Panc1 (cell line): ENCODE results near the gene MRRF. TPM values are rescaled to one million over a fixed set of nuclear protein-coding genes. Genes with fewer than 3 reads are reported as not detected.

ENCODE experiments used
- ATAC-seq: fragments of 200-7000 bp; cut with Tn5 transposase; 2 replicates; pipeline ENCODE4 v1.9.1; 2020; ENCODE audit warnings: mild to moderate bottlenecking, moderate library complexity
- BruUV-seq: library from RNA; stranded (reverse); fragments of 400-500 nt; replicated peaks from 2 replicates; lab custom pipeline; 2021; lab: Mats Ljungman, UMichigan
- CTCF ChIA-PET: fragments of 300-600 bp; sonication (Branson Sonifier 250); formaldehyde crosslinking; loops from one replicate; lab custom pipeline; 2022; ENCODE audit warnings: antibody characterized with exemption; lab: Charles Lee
- POLR2A ChIA-PET: fragments of 300-600 bp; sonication (Branson Sonifier 250); formaldehyde crosslinking; loops from one replicate; lab custom pipeline; 2022; ENCODE audit warnings: antibody characterized with exemption; lab: Charles Lee
- DNase-seq: peaks from one replicate; pipeline ENCODE4 v3.0.0-alpha.2; 2010; ENCODE audit warnings: low read depth, low spot score
- H3K27ac ChIP-seq: 2 replicates; pipeline ENCODE4 v1.5.1; 2011; ENCODE audit warnings: mild to moderate bottlenecking, low read length, inconsistent platforms
- H3K27me3 ChIP-seq: fragments of 200-500 bp; sonication (Bioruptor generic); 2 replicates; pipeline ENCODE4 v1.6.0; 2014; ENCODE audit warnings: low read length, inconsistent platforms; ENCODE audit not compliant: control insufficient read depth, insufficient read depth
- H3K36me3 ChIP-seq: fragments of 200-500 bp; sonication (Bioruptor generic); 2 replicates; pipeline ENCODE4 v1.5.1; 2014; ENCODE audit warnings: inconsistent platforms, mild to moderate bottlenecking, low read length, moderate library complexity; ENCODE audit not compliant: control insufficient read depth, insufficient read depth
- H3K4me1 ChIP-seq: 2 replicates; pipeline ENCODE4 v1.5.1; 2011; ENCODE audit warnings: inconsistent platforms, mild to moderate bottlenecking, low read length, moderate library complexity; ENCODE audit not compliant: control insufficient read depth, insufficient read depth
- H3K4me3 ChIP-seq, 2 experiments: 2 replicates each; pipeline ENCODE4 v1.5.1; 2011 to 2012; ENCODE audit warnings: low read depth in 2 of 2, low read length in 2 of 2, mild to moderate bottlenecking in 2 of 2, inconsistent platforms in 1 of 2, moderate library complexity in 1 of 2
- H3K9me3 ChIP-seq: fragments of 200-500 bp; sonication (Bioruptor generic); 2 replicates; pipeline ENCODE4 v1.5.1; 2014; ENCODE audit warnings: low read depth, mild to moderate bottlenecking, inconsistent platforms, low read length, moderate library complexity; ENCODE audit not compliant: control insufficient read depth, insufficient read depth
- POLR2AphosphoS5 ChIP-seq: IDR thresholded peaks from 2 replicates; pipeline ENCODE4 v1.6.1; 2012; ENCODE audit warnings: mild to moderate bottlenecking, low read depth, low read length, moderate library complexity
- SIN3A ChIP-seq: IDR thresholded peaks from 2 replicates; pipeline ENCODE4 v1.6.1; 2012; ENCODE audit warnings: low read depth, mild to moderate bottlenecking, low read length, moderate library complexity, borderline replicate concordance; ENCODE audit not compliant: insufficient read depth
- TCF7L2 ChIP-seq: IDR thresholded peaks from 2 replicates; pipeline ENCODE4 v1.6.1; 2011; ENCODE audit warnings: mild to moderate bottlenecking, low read depth, low read length, inconsistent platforms
- in situ Hi-C: cut with HindIII; loops from 2 replicates; pipeline ENCODE4 v1.10.0; 2016; ENCODE audit warnings: low sequenced_read_pairs, low pct_unique_long_range_greater_than_20kb
- intact Hi-C: fragments of 100-400 bp; cut with micrococcal nuclease; formaldehyde crosslinking; loops from one replicate; pipeline ENCODE4 v1.10.0; 2022; ENCODE audit not compliant: unreplicated experiment
- total RNA-seq: library from RNA; stranded (reverse); gene quantifications from one replicate; pipeline ENCODE4 v1.2.1, GENCODE V29; 2021; ENCODE audit not compliant: unreplicated experiment
- TF ChIP-seq, protein P1 (sequence below): fragments of 450-650 bp; IDR thresholded peaks from 2 replicates; pipeline ENCODE4 v1.5.1; 2017; ENCODE audit warnings: mild to moderate bottlenecking
- TF ChIP-seq, protein P2 (sequence below), 2 experiments: IDR thresholded peaks; 2 replicates each; pipeline ENCODE4 v1.6.1; 2011 to 2012; ENCODE audit warnings: low read depth in 2 of 2, control low read depth in 1 of 2, low read length in 1 of 2, mild to moderate bottlenecking in 1 of 2, moderate library complexity in 1 of 2; ENCODE audit not compliant: insufficient read depth in 1 of 2

MRRF gene
- total RNA-seq, 1 experiment from 2014 or later = 28.4 TPM

DNA sequence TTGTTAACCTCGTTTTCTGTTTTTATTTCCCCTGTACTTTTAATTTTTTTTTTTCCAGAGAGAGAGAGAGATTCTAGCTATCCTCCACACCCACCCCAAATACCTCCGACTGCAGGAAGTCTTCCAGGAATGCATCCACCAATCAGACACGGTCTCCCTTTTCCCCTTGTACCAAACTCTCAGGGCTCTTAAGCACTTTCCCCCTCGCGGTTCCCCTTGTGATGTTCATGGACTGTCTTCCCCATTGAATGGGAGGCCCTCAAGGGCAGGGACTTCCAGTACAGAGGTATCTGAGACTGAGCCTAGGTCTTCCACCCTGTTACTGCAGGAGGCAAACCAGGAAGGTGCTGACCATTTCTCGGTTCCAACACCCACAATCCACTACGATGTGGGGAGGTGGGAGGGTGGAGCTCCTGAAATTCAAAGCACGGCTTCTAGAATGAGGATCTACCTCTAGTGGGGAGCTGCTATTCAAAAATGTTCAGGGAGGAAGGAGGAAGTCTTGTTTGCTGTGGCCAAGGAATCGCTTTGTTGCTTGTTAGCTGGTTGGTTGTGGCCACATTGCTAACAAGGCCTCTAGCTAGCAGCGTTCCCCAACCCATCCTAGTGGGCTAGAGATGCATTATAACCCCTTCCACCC is 68.6 kb downstream of the MRRF start:
- CTCF ChIA-PET = interaction anchor here (0.6 kb wide), 2 partner anchors 56 to 69 kb away, joined by 3 read pairs; no protein-coding TSS in a partner anchor
- no TSS peak for BruUV-seq
- in situ Hi-C loops = no loop called here

DNA sequence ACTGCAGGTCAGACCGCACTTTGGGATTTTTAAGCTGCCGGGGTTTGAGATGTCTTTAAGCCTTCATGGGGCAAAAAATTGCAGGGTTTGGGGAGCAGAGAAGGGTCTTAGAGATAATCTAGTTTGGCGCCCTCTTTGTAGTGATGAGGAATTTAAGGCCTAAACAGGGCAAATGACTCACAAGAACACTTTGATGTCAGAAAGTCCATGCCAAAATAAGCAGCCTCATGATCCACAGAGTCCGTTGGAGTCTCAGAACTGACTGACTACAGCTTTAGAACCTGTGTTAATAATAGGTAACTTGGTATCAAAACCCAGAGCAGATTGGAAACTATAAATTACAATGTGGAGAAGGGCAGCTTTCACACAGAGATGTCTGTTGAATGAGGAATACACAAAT is 70.2 kb downstream of the MRRF start:
- TF ChIP-seq, protein P1, sequence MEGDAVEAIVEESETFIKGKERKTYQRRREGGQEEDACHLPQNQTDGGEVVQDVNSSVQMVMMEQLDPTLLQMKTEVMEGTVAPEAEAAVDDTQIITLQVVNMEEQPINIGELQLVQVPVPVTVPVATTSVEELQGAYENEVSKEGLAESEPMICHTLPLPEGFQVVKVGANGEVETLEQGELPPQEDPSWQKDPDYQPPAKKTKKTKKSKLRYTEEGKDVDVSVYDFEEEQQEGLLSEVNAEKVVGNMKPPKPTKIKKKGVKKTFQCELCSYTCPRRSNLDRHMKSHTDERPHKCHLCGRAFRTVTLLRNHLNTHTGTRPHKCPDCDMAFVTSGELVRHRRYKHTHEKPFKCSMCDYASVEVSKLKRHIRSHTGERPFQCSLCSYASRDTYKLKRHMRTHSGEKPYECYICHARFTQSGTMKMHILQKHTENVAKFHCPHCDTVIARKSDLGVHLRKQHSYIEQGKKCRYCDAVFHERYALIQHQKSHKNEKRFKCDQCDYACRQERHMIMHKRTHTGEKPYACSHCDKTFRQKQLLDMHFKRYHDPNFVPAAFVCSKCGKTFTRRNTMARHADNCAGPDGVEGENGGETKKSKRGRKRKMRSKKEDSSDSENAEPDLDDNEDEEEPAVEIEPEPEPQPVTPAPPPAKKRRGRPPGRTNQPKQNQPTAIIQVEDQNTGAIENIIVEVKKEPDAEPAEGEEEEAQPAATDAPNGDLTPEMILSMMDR = no peak
- TF ChIP-seq SIN3A = no peak
- TF ChIP-seq, protein P2, sequence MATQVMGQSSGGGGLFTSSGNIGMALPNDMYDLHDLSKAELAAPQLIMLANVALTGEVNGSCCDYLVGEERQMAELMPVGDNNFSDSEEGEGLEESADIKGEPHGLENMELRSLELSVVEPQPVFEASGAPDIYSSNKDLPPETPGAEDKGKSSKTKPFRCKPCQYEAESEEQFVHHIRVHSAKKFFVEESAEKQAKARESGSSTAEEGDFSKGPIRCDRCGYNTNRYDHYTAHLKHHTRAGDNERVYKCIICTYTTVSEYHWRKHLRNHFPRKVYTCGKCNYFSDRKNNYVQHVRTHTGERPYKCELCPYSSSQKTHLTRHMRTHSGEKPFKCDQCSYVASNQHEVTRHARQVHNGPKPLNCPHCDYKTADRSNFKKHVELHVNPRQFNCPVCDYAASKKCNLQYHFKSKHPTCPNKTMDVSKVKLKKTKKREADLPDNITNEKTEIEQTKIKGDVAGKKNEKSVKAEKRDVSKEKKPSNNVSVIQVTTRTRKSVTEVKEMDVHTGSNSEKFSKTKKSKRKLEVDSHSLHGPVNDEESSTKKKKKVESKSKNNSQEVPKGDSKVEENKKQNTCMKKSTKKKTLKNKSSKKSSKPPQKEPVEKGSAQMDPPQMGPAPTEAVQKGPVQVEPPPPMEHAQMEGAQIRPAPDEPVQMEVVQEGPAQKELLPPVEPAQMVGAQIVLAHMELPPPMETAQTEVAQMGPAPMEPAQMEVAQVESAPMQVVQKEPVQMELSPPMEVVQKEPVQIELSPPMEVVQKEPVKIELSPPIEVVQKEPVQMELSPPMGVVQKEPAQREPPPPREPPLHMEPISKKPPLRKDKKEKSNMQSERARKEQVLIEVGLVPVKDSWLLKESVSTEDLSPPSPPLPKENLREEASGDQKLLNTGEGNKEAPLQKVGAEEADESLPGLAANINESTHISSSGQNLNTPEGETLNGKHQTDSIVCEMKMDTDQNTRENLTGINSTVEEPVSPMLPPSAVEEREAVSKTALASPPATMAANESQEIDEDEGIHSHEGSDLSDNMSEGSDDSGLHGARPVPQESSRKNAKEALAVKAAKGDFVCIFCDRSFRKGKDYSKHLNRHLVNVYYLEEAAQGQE (IDR thresholded peaks at IDR 0.05; ENCODE audit: insufficient read depth in 1 of 2, low read depth in 2 of 2, low read length in 1 of 2) = no peak
- CTCF ChIA-PET = no interaction called here
- BruUV-seq = no TSS peak
- intact Hi-C loops = no loop called here
- Histone ChIP-seq H3K4me3 (no peak overlapping the region), H3K9me3 (no peaks in the 10 kb centered on the region), H3K27ac (no peak overlapping the region), H3K36me3 (no peaks in the 10 kb centered on the region), H3K4me1 (no peaks in the 10 kb centered on the region), H3K27me3 (no peaks in the 10 kb centered on the region)
- ATAC-seq (no peak), DNase-seq (no peak)
- POLR2A ChIA-PET = no interaction called here
- in situ Hi-C loops = no loop called here

More for the DNA sequence above, 68.6 kb downstream of the MRRF start:
- Histone ChIP-seq H3K27ac (no peak overlapping the region), H3K36me3 (0 out of 2 replicates have a peak, but pooled peaks cover 2% of the 10 kb centered on the region), H3K27me3 (no peaks in the 10 kb centered on the region), H3K4me1 (no peaks in the 10 kb centered on the region), H3K4me3 (no peak overlapping the region), H3K9me3 (no peaks in the 10 kb centered on the region)
- POLR2A ChIA-PET = interaction anchor here (0.5 kb wide), 1 partner anchor 75 kb away, joined by 4 read pairs; no protein-coding TSS in a partner anchor
- TF ChIP-seq, protein P1 = no peak
- no peak for TF ChIP-seq SIN3A
- no peak for TF ChIP-seq POLR2AphosphoS5
- TF ChIP-seq, protein P2 (IDR thresholded peaks at IDR 0.05; ENCODE audit: insufficient read depth in 1 of 2, low read depth in 2 of 2, low read length in 1 of 2) = no peak
- TF ChIP-seq TCF7L2 = no peak
- no peak for DNase-seq
- no peak for ATAC-seq
- intact Hi-C loops = no loop called here
